ENCODE data around the gene NTPCR. TPM values are rescaled to one million over a fixed set of nuclear protein-coding genes. Genes with fewer than 3 reads are reported as not detected.
"Not testable (repeated sequence)": the region's sequence is repeated elsewhere in the genome, so short reads cannot be mapped to it uniquely, and the experiment has no call there.

Gene NTPCR
- 10 to 100 TPM; 56.6 to 77.1 (median 75.0) TPM for polyA plus RNA-seq (ENCODE audit: insufficient read length in 3 of 3)
- long read RNA-seq, donor 1, full-length matches to known transcripts = 22 of 22 reads
- long read RNA-seq, donor 1, partial matches to known transcripts = 0 of 22 reads
- long read RNA-seq, donor 1, other reads (novel, unspliced or antisense) = 0 of 22 reads
- long read RNA-seq, donor 2, full-length matches to known transcripts = 13 of 13 reads
- long read RNA-seq, donor 2, partial matches to known transcripts = 0 of 13 reads
- long read RNA-seq, donor 2, other reads (novel, unspliced or antisense) = 0 of 13 reads
- long read RNA-seq, donor 3, full-length matches to known transcripts = 38 of 43 reads
- long read RNA-seq, donor 3, partial matches to known transcripts = 5 of 43 reads
- long read RNA-seq, donor 3, other reads (novel, unspliced or antisense) = 0 of 43 reads
- long read RNA-seq, donor 4, full-length matches to known transcripts = 26 of 26 reads
- long read RNA-seq, donor 4, partial matches to known transcripts = 0 of 26 reads
- long read RNA-seq, donor 4, other reads (novel, unspliced or antisense) = 0 of 26 reads
- long read RNA-seq, donor 5 = 0 reads
- long read RNA-seq, donor 6, full-length matches to known transcripts = 22 of 28 reads
- long read RNA-seq, donor 6, partial matches to known transcripts = 6 of 28 reads
- long read RNA-seq, donor 6, other reads (novel, unspliced or antisense) = 0 of 28 reads
- long read RNA-seq, donor 7, full-length matches to known transcripts = 45 of 45 reads
- long read RNA-seq, donor 7, partial matches to known transcripts = 0 of 45 reads
- long read RNA-seq, donor 7, other reads (novel, unspliced or antisense) = 0 of 45 reads
- long read RNA-seq, donor 8, full-length matches to known transcripts = 62 of 62 reads
- long read RNA-seq, donor 8, partial matches to known transcripts = 0 of 62 reads
- long read RNA-seq, donor 8, other reads (novel, unspliced or antisense) = 0 of 62 reads
- long read RNA-seq, donor 9, full-length matches to known transcripts = 33 of 33 reads
- long read RNA-seq, donor 9, partial matches to known transcripts = 0 of 33 reads
- long read RNA-seq, donor 9, other reads (novel, unspliced or antisense) = 0 of 33 reads
- long read RNA-seq, donor 10, full-length matches to known transcripts = 21 of 21 reads
- long read RNA-seq, donor 10, partial matches to known transcripts = 0 of 21 reads
- long read RNA-seq, donor 10, other reads (novel, unspliced or antisense) = 0 of 21 reads
- long read RNA-seq, donor 11, full-length matches to known transcripts = 28 of 28 reads
- long read RNA-seq, donor 11, partial matches to known transcripts = 0 of 28 reads
- long read RNA-seq, donor 11, other reads (novel, unspliced or antisense) = 0 of 28 reads
- long read RNA-seq, donor 12, full-length matches to known transcripts = 15 of 21 reads
- long read RNA-seq, donor 12, partial matches to known transcripts = 6 of 21 reads
- long read RNA-seq, donor 12, other reads (novel, unspliced or antisense) = 0 of 21 reads
- long read RNA-seq, donor 13, full-length matches to known transcripts = 39 of 39 reads
- long read RNA-seq, donor 13, partial matches to known transcripts = 0 of 39 reads
- long read RNA-seq, donor 13, other reads (novel, unspliced or antisense) = 0 of 39 reads
- long read RNA-seq, donor 14, full-length matches to known transcripts = 20 of 20 reads
- long read RNA-seq, donor 14, partial matches to known transcripts = 0 of 20 reads
- long read RNA-seq, donor 14, other reads (novel, unspliced or antisense) = 0 of 20 reads
- long read RNA-seq, donor 15, full-length matches to known transcripts = 14 of 19 reads
- long read RNA-seq, donor 15, partial matches to known transcripts = 5 of 19 reads
- long read RNA-seq, donor 15, other reads (novel, unspliced or antisense) = 0 of 19 reads
- long read RNA-seq, donor 16, full-length matches to known transcripts = 60 of 60 reads
- long read RNA-seq, donor 16, partial matches to known transcripts = 0 of 60 reads
- long read RNA-seq, donor 16, other reads (novel, unspliced or antisense) = 0 of 60 reads

- peak; percentile 79 to 95 (median 91) for DNase-seq (ENCODE audit: extremely low read depth in 1 of 11, low read depth in 9 of 11, low spot score in 4 of 11)
These were observed at the start of gene NTPCR for GRCh38 chr1:232950197-232951176. TSS of gene NTPCR (plus strand) at chr1:232950611. CDS start at chr1:232950711, 100 bp downstream.

- DNase-seq (ENCODE audit: extremely low read depth in 1 of 11, low read depth in 9 of 11, low spot score in 4 of 11) = no peak
These were observed 49.6 kb upstream of the NTPCR start for GRCh38 chr1:232900818-232901217.

- DNase-seq (ENCODE audit: extremely low read depth in 1 of 11, low read depth in 9 of 11, low spot score in 4 of 11) = no peak
These were observed 49.2 kb upstream of the NTPCR start for GRCh38 chr1:232901255-232901654.

- no peak for DNase-seq (ENCODE audit: extremely low read depth in 1 of 11, low read depth in 9 of 11, low spot score in 4 of 11)
These were observed 47.5 kb upstream of the NTPCR start for GRCh38 chr1:232902774-232903350.

- no peak for DNase-seq (ENCODE audit: extremely low read depth in 1 of 11, low read depth in 9 of 11, low spot score in 4 of 11)
These were observed 46.3 kb upstream of the NTPCR start for GRCh38 chr1:232904131-232904530.

GRCh38 chr1:232904566-232904965, 45.8 kb upstream of the NTPCR start:
- DNase-seq (ENCODE audit: extremely low read depth in 1 of 11, low read depth in 9 of 11, low spot score in 4 of 11) = no peak

- DNase-seq (ENCODE audit: extremely low read depth in 1 of 11, low read depth in 9 of 11, low spot score in 4 of 11) = no peak
These were observed 44.9 kb upstream of the NTPCR start for GRCh38 chr1:232905331-232906034.

- DNase-seq (ENCODE audit: extremely low read depth in 1 of 11, low read depth in 9 of 11, low spot score in 4 of 11) = no peak
These were observed 44.0 kb upstream of the NTPCR start for GRCh38 chr1:232906441-232906840.

GRCh38 chr1:232908831-232909230, 41.6 kb upstream of the NTPCR start:
- DNase-seq (ENCODE audit: extremely low read depth in 1 of 11, low read depth in 9 of 11, low spot score in 4 of 11) = no peak

- DNase-seq (ENCODE audit: extremely low read depth in 1 of 11, low read depth in 9 of 11, low spot score in 4 of 11) = no peak
These were observed 40.7 kb upstream of the NTPCR start for GRCh38 chr1:232909752-232910151.

- DNase-seq (ENCODE audit: extremely low read depth in 1 of 11, low read depth in 9 of 11, low spot score in 4 of 11) = no peak
These were observed 39.3 kb upstream of the NTPCR start for GRCh38 chr1:232911027-232911599.

- no peak for DNase-seq (ENCODE audit: extremely low read depth in 1 of 11, low read depth in 9 of 11, low spot score in 4 of 11)
These were observed 37.4 kb upstream of the NTPCR start for GRCh38 chr1:232912845-232913580.

GRCh38 chr1:232914271-232914670, 36.1 kb upstream of the NTPCR start:
- DNase-seq (ENCODE audit: extremely low read depth in 1 of 11, low read depth in 9 of 11, low spot score in 4 of 11) = not testable (repeated sequence)

GRCh38 chr1:232915212-232915611, 35.2 kb upstream of the NTPCR start:
- DNase-seq (ENCODE audit: extremely low read depth in 1 of 11, low read depth in 9 of 11, low spot score in 4 of 11) = no peak

GRCh38 chr1:232917053-232917452, 33.4 kb upstream of the NTPCR start:
- no peak for DNase-seq (ENCODE audit: extremely low read depth in 1 of 11, low read depth in 9 of 11, low spot score in 4 of 11)
